Panc1 (cell line): ENCODE measurements around the gene BBIP1.

Experiments
- POLR2AphosphoS5 ChIP-seq: IDR thresholded peaks from 2 replicates; pipeline ENCODE4 v1.6.1; 2012; ENCODE audit warnings: mild to moderate bottlenecking, low read depth, low read length, moderate library complexity
- TF ChIP-seq, protein P1 (sequence below): fragments of 450-650 bp; IDR thresholded peaks from 2 replicates; pipeline ENCODE4 v1.5.1; 2017; ENCODE audit warnings: mild to moderate bottlenecking

DNA sequence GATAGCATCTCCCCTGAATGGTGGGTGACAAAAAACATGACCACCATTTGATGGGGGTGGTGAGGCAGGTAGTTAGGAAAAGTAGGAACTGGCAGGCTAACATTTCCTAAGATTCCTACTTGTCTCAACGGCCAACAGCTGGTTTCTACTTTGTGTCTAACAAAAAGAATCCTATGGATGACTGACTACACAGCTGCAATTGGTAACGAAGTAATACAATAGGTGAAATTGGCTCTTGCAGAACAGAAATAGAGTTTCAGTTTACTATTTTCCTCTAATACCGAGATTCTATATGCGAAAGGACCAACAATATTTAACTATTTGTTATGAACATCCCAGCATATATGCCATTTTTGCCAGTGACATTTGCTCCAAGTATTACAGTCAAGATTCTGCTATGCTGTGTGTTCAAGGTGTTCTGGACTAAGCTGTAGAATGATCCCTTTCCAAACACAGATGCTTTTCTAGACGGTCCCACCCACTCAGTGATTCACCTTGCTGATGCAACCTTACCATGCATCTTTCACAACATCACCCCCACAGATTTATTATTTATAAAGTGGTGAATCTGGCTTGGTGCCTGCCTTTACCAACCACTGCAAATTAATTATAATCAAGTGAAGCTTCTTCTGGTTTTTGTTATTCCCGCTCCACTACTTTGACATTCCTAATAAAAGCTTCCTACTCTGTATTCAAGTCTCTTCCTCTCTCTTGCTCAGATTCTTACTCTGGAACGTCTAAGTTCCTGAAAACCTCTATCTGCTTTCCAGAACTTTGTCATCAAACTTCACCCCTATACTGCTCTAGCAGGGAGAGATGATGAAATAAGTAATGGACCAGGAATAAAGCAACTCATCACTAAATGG is 16.8 kb downstream of the BBIP1 start:
- TF ChIP-seq, protein P1, sequence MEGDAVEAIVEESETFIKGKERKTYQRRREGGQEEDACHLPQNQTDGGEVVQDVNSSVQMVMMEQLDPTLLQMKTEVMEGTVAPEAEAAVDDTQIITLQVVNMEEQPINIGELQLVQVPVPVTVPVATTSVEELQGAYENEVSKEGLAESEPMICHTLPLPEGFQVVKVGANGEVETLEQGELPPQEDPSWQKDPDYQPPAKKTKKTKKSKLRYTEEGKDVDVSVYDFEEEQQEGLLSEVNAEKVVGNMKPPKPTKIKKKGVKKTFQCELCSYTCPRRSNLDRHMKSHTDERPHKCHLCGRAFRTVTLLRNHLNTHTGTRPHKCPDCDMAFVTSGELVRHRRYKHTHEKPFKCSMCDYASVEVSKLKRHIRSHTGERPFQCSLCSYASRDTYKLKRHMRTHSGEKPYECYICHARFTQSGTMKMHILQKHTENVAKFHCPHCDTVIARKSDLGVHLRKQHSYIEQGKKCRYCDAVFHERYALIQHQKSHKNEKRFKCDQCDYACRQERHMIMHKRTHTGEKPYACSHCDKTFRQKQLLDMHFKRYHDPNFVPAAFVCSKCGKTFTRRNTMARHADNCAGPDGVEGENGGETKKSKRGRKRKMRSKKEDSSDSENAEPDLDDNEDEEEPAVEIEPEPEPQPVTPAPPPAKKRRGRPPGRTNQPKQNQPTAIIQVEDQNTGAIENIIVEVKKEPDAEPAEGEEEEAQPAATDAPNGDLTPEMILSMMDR: no peak
- TF ChIP-seq POLR2AphosphoS5: no peak
